Measurements from ENCODE around the gene DHRS7.

DHRS7 gene

GRCh38 chr14:60188696-60189095 is 23.5 kb upstream of the DHRS7 start:
- peaks cover 44% of the 10 kb centered on the region for H3K4me1 ChIP-seq (ENCODE audit: control insufficient read depth, low read length)
- no peaks in the 10 kb centered on the region for H3K9me3 ChIP-seq (ENCODE audit: control insufficient read depth, insufficient read depth, low read length)
- H3K36me3 ChIP-seq (ENCODE audit: control insufficient read depth, low read length), result no peaks in the 10 kb centered on the region
- H3F3A ChIP-seq (ENCODE audit: control insufficient read depth, insufficient read depth), result no peaks in the 10 kb centered on the region
- TF ChIP-seq EZH2phosphoT487 (IDR thresholded peaks at IDR 0.05; ENCODE audit: borderline replicate concordance, low read length) (no peak), CTCF (IDR thresholded peaks at IDR 0.05; ENCODE audit: low read depth, low read length, poor library complexity, severe bottlenecking) (no peak)
- no peak overlapping the region for H3K4me3 ChIP-seq (ENCODE audit: low read length)
- no peaks in the 10 kb centered on the region for H3K27me3 ChIP-seq (ENCODE audit: control insufficient read depth, low read length)
- H3K79me2 ChIP-seq (ENCODE audit: control insufficient read depth, low read length), result no peaks in the 10 kb centered on the region
- no peaks in the 10 kb centered on the region for H4K20me1 ChIP-seq (ENCODE audit: control insufficient read depth, insufficient read depth, low read depth, low read length)
- H3K27ac ChIP-seq (ENCODE audit: low read depth, low read length), result no peak overlapping the region
- no peaks in the 10 kb centered on the region for H3K9me2 ChIP-seq (replicated peaks; ENCODE audit: control insufficient read depth, low read length)
- H3K4me2 ChIP-seq (ENCODE audit: low read length), result no peak overlapping the region; the same call in 1 of the 2 replicates

GRCh38 chr14:60188115-60188514 is 22.9 kb upstream of the DHRS7 start:
- TF ChIP-seq EZH2phosphoT487 (IDR thresholded peaks at IDR 0.05; ENCODE audit: borderline replicate concordance, low read length) (no peak), CTCF (IDR thresholded peaks at IDR 0.05; ENCODE audit: low read depth, low read length, poor library complexity, severe bottlenecking) (peak; percentile 65)
- H3K27ac ChIP-seq (ENCODE audit: low read depth, low read length), result no peak overlapping the region

GRCh38 chr14:60184905-60185555 is 19.8 kb upstream of the DHRS7 start:
- peak overlapping the region; percentile 67 for H3K4me3 ChIP-seq (ENCODE audit: low read length)
- peak overlapping the region; percentile 72 for H3K4me2 ChIP-seq (ENCODE audit: low read length)
- H3K79me2 ChIP-seq (ENCODE audit: control insufficient read depth, low read length), result no peaks in the 10 kb centered on the region
- no peaks in the 10 kb centered on the region for H4K20me1 ChIP-seq (ENCODE audit: control insufficient read depth, insufficient read depth, low read depth, low read length)
- H3K9me2 ChIP-seq (replicated peaks; ENCODE audit: control insufficient read depth, low read length), result no peaks in the 10 kb centered on the region
- H3K27me3 ChIP-seq (ENCODE audit: control insufficient read depth, low read length), result no peaks in the 10 kb centered on the region
- no peaks in the 10 kb centered on the region; the same call in 1 of the 2 replicates for H3F3A ChIP-seq (ENCODE audit: control insufficient read depth, insufficient read depth)
- no peaks in the 10 kb centered on the region for H3K36me3 ChIP-seq (ENCODE audit: control insufficient read depth, low read length)
- no peak for TF ChIP-seq EZH2phosphoT487 (IDR thresholded peaks at IDR 0.05; ENCODE audit: borderline replicate concordance, low read length)
- no peak for TF ChIP-seq CTCF (IDR thresholded peaks at IDR 0.05; ENCODE audit: low read depth, low read length, poor library complexity, severe bottlenecking)
- peak overlapping the region; percentile 37 for H3K27ac ChIP-seq (ENCODE audit: low read depth, low read length)
- H3K9me3 ChIP-seq (ENCODE audit: control insufficient read depth, insufficient read depth, low read length), result no peaks in the 10 kb centered on the region
- peaks cover 51% of the 10 kb centered on the region for H3K4me1 ChIP-seq (ENCODE audit: control insufficient read depth, low read length)

More at GRCh38 chr14:60188115-60188514, 22.9 kb upstream of the DHRS7 start:
- no peaks in the 10 kb centered on the region for H3K36me3 ChIP-seq (ENCODE audit: control insufficient read depth, low read length)
- no peaks in the 10 kb centered on the region for H3K27me3 ChIP-seq (ENCODE audit: control insufficient read depth, low read length)
- H4K20me1 ChIP-seq (ENCODE audit: control insufficient read depth, insufficient read depth, low read depth, low read length), result no peaks in the 10 kb centered on the region
- H3K4me3 ChIP-seq (ENCODE audit: low read length), result no peak overlapping the region
- H3K4me1 ChIP-seq (ENCODE audit: control insufficient read depth, low read length), result peaks cover 50% of the 10 kb centered on the region
- H3K4me2 ChIP-seq (ENCODE audit: low read length), result no peak overlapping the region
- H3K79me2 ChIP-seq (ENCODE audit: control insufficient read depth, low read length), result no peaks in the 10 kb centered on the region
- no peaks in the 10 kb centered on the region for H3K9me3 ChIP-seq (ENCODE audit: control insufficient read depth, insufficient read depth, low read length)
- no peaks in the 10 kb centered on the region for H3K9me2 ChIP-seq (replicated peaks; ENCODE audit: control insufficient read depth, low read length)
- no peaks in the 10 kb centered on the region for H3F3A ChIP-seq (ENCODE audit: control insufficient read depth, insufficient read depth)
